K562 (cell line): ENCODE measurements around the gene DNASE1L3. TPM values are rescaled to one million over a fixed set of nuclear protein-coding genes. Genes with fewer than 3 reads are reported as not detected.

Experiments
- ATAC-seq: fragments of 200-7000 bp; cut with Tn5 transposase; 3 replicates; pipeline ENCODE4 v1.9.1; 2020; ENCODE audit warnings: moderate library complexity
- BruUV-seq: library from RNA; stranded (reverse); fragments of 400-500 nt; replicated peaks from 2 replicates; lab custom pipeline; 2021; lab: Mats Ljungman, UMichigan
- CTCF ChIA-PET: fragments of 300-600 bp; formaldehyde crosslinking; extraction: SDS; loops from one replicate; lab custom pipeline; 2021; ENCODE audit warnings: low intra/inter-chr PET ratio; lab: Yijun Ruan, JAX
- POLR2A ChIA-PET: fragments of 300-600, 350-650 bp; sonication (Branson Sonifier 250); formaldehyde crosslinking; extraction: SDS; loops from one replicate; lab custom pipeline; 2021; ENCODE audit warnings: antibody characterized with exemption, inconsistent platforms; lab: Yijun Ruan, JAX
- DNase-seq, 4 experiments: peaks; one replicate each; pipeline versions ENCODE4 v3.0.0 to v3.0.0-alpha.2; 2011 to 2018; ENCODE audit warnings: low spot score in 3 of 4, mixed read lengths in 3 of 4; ENCODE audit errors: extremely low read depth in 1 of 4
- FAIRE-seq: peaks from 2 replicates; lab custom pipeline; 2011; peaks lifted over from hg19 to GRCh38; lab: Jason Lieb, UNC
- H2AFZ ChIP-seq: 2 replicates; pipeline ENCODE4 v1.6.0; 2011; ENCODE audit warnings: low read depth, low read length, control low read depth, inconsistent platforms
- H3K27ac ChIP-seq: fragments of 200-600 bp; 3 replicates; pipeline ENCODE4 v1.8.0; 2011; ENCODE audit warnings: low read depth, mild to moderate bottlenecking, control low read depth, inconsistent platforms, low read length, moderate library complexity, mixed read lengths; ENCODE audit errors: extremely low read depth
- H3K27me3 ChIP-seq, 2 experiments: fragments of 300-600 bp in 1 of 2; 2 replicates in 1 of 2; 3 replicates in 1 of 2; pipeline versions ENCODE4 v1.6.0 to v1.8.0; 2011; ENCODE audit warnings: inconsistent platforms in 2 of 2, low read length in 2 of 2, mild to moderate bottlenecking in 1 of 2, mixed read lengths in 1 of 2, moderate library complexity in 1 of 2; ENCODE audit not compliant: control insufficient read depth in 2 of 2, insufficient read depth in 2 of 2
- H3K36me3 ChIP-seq: fragments of 300-600 bp; 3 replicates; pipeline ENCODE4 v1.8.0; 2011; ENCODE audit warnings: mild to moderate bottlenecking, low read length, inconsistent platforms; ENCODE audit not compliant: control insufficient read depth, insufficient read depth
- H3K4me1 ChIP-seq, 2 experiments: fragments of 200-600 bp in 1 of 2; replicated peaks in 1 of 2; 2 replicates in 1 of 2; 3 replicates in 1 of 2; pipeline versions ENCODE4 v1.5.1 to v1.8.0; 2011; ENCODE audit warnings: inconsistent platforms in 2 of 2, low read length in 2 of 2, mild to moderate bottlenecking in 1 of 2, mixed read lengths in 1 of 2, moderate library complexity in 1 of 2; ENCODE audit not compliant: control insufficient read depth in 2 of 2, insufficient read depth in 2 of 2
- H3K4me2 ChIP-seq: 2 replicates; pipeline ENCODE4 v1.6.1; 2011; ENCODE audit warnings: low read length, control low read depth, inconsistent platforms, mixed read lengths; ENCODE audit not compliant: insufficient read depth
- H3K4me3 ChIP-seq: fragments of 200-600 bp; sonication (generic), shearing (Covaris generic); 2 replicates; pipeline ENCODE4 v1.5.1; 2016; ENCODE audit warnings: control low read depth, inconsistent platforms
- H3K79me2 ChIP-seq: fragments of 200-600 bp; 3 replicates; pipeline ENCODE4 v1.8.0; 2011; ENCODE audit warnings: low read length, inconsistent platforms; ENCODE audit not compliant: control insufficient read depth, insufficient read depth
- H3K9ac ChIP-seq, 2 experiments: 2 replicates each; pipeline versions ENCODE4 v1.6.0 to v1.6.1; 2011; ENCODE audit warnings: low read depth in 2 of 2, low read length in 2 of 2, control low read depth in 1 of 2, inconsistent platforms in 1 of 2, mild to moderate bottlenecking in 1 of 2, mixed read lengths in 1 of 2; ENCODE audit not compliant: insufficient read depth in 1 of 2
- H3K9me1 ChIP-seq: one replicate; pipeline ENCODE4 v1.6.0; 2011; ENCODE audit warnings: inconsistent platforms, mild to moderate bottlenecking, low read length, moderate library complexity; ENCODE audit not compliant: control insufficient read depth, insufficient read depth
- H3K9me3 ChIP-seq: replicated peaks from 2 replicates; pipeline ENCODE4 v1.5.1; 2011; ENCODE audit warnings: low read depth, low read length, inconsistent platforms; ENCODE audit not compliant: control insufficient read depth, insufficient read depth
- H4K20me1 ChIP-seq: replicated peaks from 2 replicates; pipeline ENCODE4 v1.6.1; 2011; ENCODE audit warnings: low read length, inconsistent platforms, mixed read lengths; ENCODE audit not compliant: control insufficient read depth, insufficient read depth
- CBX8 ChIP-seq: fragments of 200-600 bp; sonication (generic); IDR thresholded peaks from 2 replicates; pipeline ENCODE4 v1.6.1; 2012; ENCODE audit warnings: borderline replicate concordance, mixed run types, low read depth, mild to moderate bottlenecking, moderate library complexity, mixed read lengths, low read length, control low read depth, inconsistent platforms; ENCODE audit not compliant: poor library complexity, severe bottlenecking; ENCODE audit errors: extremely low read depth
- DPF2 ChIP-seq: fragments of 450-650 bp; IDR thresholded peaks from 2 replicates; pipeline ENCODE4 v1.6.1; 2016
- GATAD2B ChIP-seq: fragments of 450-650 bp; IDR thresholded peaks from 2 replicates; pipeline ENCODE4 v1.6.1; 2017; ENCODE audit warnings: mild to moderate bottlenecking, borderline replicate concordance
- GTF2F1 ChIP-seq: IDR thresholded peaks from 2 replicates; pipeline ENCODE4 v1.6.1; 2011; ENCODE audit warnings: low read depth, low read length, improper control_type of control experiment
- KLF1 ChIP-seq: fragments of 450-650 bp; IDR thresholded peaks from 2 replicates; pipeline ENCODE4 v1.6.1; 2016; ENCODE audit warnings: missing genetic modification characterization, missing compliant biosample characterization
- MBD2 ChIP-seq: sonication (generic); IDR thresholded peaks from 2 replicates; pipeline ENCODE4 v1.6.1; 2016; ENCODE audit warnings: low read depth, borderline replicate concordance
- MTF1 ChIP-seq: fragments of 250-450 bp; sonication (Bioruptor Pico); IDR thresholded peaks from 2 replicates; pipeline ENCODE4 v1.9.0; 2021; ENCODE audit warnings: moderate library complexity, mild to moderate bottlenecking, inconsistent platforms, borderline replicate concordance
- SRSF7 ChIP-seq: fragments of 200-400 bp; formaldehyde crosslinking; optimal IDR thresholded peaks from 2 replicates; pipeline ENCODE3; 2017; ENCODE audit warnings: mild to moderate bottlenecking, low read depth, low read length
- ZBTB17 ChIP-seq: fragments of 450-650 bp; formaldehyde crosslinking; IDR thresholded peaks from 2 replicates; pipeline ENCODE4 v1.4.0; 2020; ENCODE audit warnings: mild to moderate bottlenecking
- ZBTB8A ChIP-seq: fragments of 450-650 bp; IDR thresholded peaks from 2 replicates; pipeline ENCODE4 v1.6.1; 2018; ENCODE audit warnings: mild to moderate bottlenecking, moderate library complexity; ENCODE audit not compliant: partially characterized antibody
- ZFP36 ChIP-seq: fragments of 150-350 bp; IDR thresholded peaks from 2 replicates; pipeline ENCODE4 v1.6.1; 2018; ENCODE audit warnings: low read length, low read depth; ENCODE audit not compliant: partially characterized antibody
- ZNF778 ChIP-seq: fragments of 450-650 bp; formaldehyde crosslinking; IDR thresholded peaks from 2 replicates; pipeline ENCODE4 v1.4.0; 2020; ENCODE audit warnings: mild to moderate bottlenecking, moderate library complexity
- in situ Hi-C: fragments of 300-500 bp; cut with MboI; formaldehyde crosslinking; loops from 4 replicates; pipeline ENCODE4 v1.15.0; 2018; ENCODE audit warnings: inconsistent platforms, mixed read lengths
- intact Hi-C: fragments of 100-400 bp; cut with micrococcal nuclease; formaldehyde crosslinking; loops from 2 replicates; pipeline ENCODE4 v1.14.2; 2022
- polyA plus RNA-seq, 8 experiments: library from polyadenylated mRNA; depleted of rRNA in 4 of 8; stranded (reverse) in 5 of 8; unstranded in 3 of 8; fragments of >200 nt; fragmentation: Nextera tagmentation in 2 of 8; fragmentation: Illumina TruSeq in 1 of 8; extraction: Ambion mirVana in 2 of 8; extraction: Trizol in 1 of 8; gene quantifications; 2 replicates each; pipeline versions ENCODE4 v1.2.1 to v1.2.3, GENCODE V29; 2011 to 2014; ENCODE audit warnings: inconsistent platforms in 1 of 8, missing spikeins in 1 of 8
- total RNA-seq, 7 experiments: library from RNA; depleted of rRNA in 6 of 7; stranded (reverse); fragments of >200 nt in 6 of 7; fragmentation: Illumina TruSeq in 2 of 7; extraction: Trizol in 2 of 7; gene quantifications; 2 replicates each; pipeline versions ENCODE4 v1.2.1 to v1.2.3, GENCODE V29; 2011 to 2021; ENCODE audit warnings: low replicate concordance in 1 of 7
- TF ChIP-seq, protein P1 (sequence below): sonication (generic); formaldehyde crosslinking; IDR thresholded peaks from 2 replicates; pipeline ENCODE4 v1.9.0; 2022; ENCODE audit warnings: mild to moderate bottlenecking, missing genetic modification reagents
- TF ChIP-seq, protein P2 (sequence below): sonication (generic); formaldehyde crosslinking; IDR thresholded peaks from 2 replicates; pipeline ENCODE4 v1.8.0; 2023; ENCODE audit warnings: mild to moderate bottlenecking, missing genetic modification reagents
- TF ChIP-seq, protein P3 (sequence below): fragments of 450-650 bp; IDR thresholded peaks from 2 replicates; pipeline ENCODE4 v1.6.1; 2017; ENCODE audit warnings: mild to moderate bottlenecking, moderate library complexity

The DNASE1L3 gene
- total and polyA plus RNA-seq, 9 of the 15 experiments (the other 6 are each of a cell fraction or from before 2014, with no cell fraction given): 0.06 TPM; not detected in 8

DNA sequence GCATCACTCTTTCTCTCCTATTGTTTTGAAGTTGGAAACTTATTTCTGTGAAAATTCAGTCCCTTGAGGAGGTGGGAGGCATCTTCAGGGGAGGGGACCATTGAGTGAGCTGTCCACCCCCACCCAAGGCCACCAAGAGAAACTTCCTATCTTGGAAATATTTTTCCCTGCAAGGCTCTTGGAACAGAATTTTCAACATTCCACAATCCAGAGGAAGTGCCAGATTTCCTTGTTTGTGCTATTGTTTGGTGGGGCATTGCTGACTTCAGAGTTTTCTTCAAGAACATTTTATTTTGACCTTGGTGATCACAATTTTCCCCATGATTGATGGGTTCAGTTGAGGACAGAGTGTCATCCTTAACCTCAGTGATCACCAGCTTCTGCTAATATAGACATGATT, 12.0 kb downstream of the DNASE1L3 start:
- Histone ChIP-seq H4K20me1 (no peaks in the 10 kb centered on the region), H3K9ac (no peak overlapping the region), H3K79me2 (no peaks in the 10 kb centered on the region), H3K4me1 (no peaks in the 10 kb centered on the region; a peak in 1 of 5 replicates), H3K4me3 (no peak overlapping the region), H3K4me2 (no peak overlapping the region), H3K9me3 (no peaks in the 10 kb centered on the region), H3K9me1 (no peaks in the 10 kb centered on the region), H3K27me3 (peaks cover 0 to 18% of the 10 kb centered on the region in 2 experiments; a peak in 4 of 5 replicates), H3K36me3 (no peaks in the 10 kb centered on the region), H2AFZ (no peak overlapping the region), H3K27ac (no peak overlapping the region)
- no peak for DNase-seq
- in situ Hi-C loops (no loop called here), intact Hi-C loops (no loop called here)
- BruUV-seq: no TSS peak
- CTCF ChIA-PET: no interaction called here
- POLR2A ChIA-PET: no interaction called here
- ATAC-seq: no peak
- no peak for FAIRE-seq
- TF ChIP-seq ZBTB17 (no peak), MTF1 (no peak), GTF2F1 (no peak), GATAD2B (no peak), MBD2 (no peak), ZFP36 (no peak), CBX8 (no peak), ZBTB8A (no peak), SRSF7 (no peak), ZNF778 (CRISPR knock-in tag) (no peak), KLF1 (tag) (no peak), DPF2 (no peak)
- TF ChIP-seq, protein P1, sequence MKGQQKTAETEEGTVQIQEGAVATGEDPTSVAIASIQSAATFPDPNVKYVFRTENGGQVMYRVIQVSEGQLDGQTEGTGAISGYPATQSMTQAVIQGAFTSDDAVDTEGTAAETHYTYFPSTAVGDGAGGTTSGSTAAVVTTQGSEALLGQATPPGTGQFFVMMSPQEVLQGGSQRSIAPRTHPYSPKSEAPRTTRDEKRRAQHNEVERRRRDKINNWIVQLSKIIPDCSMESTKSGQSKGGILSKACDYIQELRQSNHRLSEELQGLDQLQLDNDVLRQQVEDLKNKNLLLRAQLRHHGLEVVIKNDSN: no peak
- TF ChIP-seq, protein P2, sequence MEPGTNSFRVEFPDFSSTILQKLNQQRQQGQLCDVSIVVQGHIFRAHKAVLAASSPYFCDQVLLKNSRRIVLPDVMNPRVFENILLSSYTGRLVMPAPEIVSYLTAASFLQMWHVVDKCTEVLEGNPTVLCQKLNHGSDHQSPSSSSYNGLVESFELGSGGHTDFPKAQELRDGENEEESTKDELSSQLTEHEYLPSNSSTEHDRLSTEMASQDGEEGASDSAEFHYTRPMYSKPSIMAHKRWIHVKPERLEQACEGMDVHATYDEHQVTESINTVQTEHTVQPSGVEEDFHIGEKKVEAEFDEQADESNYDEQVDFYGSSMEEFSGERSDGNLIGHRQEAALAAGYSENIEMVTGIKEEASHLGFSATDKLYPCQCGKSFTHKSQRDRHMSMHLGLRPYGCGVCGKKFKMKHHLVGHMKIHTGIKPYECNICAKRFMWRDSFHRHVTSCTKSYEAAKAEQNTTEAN (CRISPR knock-in tag): no peak
- TF ChIP-seq, protein P3, sequence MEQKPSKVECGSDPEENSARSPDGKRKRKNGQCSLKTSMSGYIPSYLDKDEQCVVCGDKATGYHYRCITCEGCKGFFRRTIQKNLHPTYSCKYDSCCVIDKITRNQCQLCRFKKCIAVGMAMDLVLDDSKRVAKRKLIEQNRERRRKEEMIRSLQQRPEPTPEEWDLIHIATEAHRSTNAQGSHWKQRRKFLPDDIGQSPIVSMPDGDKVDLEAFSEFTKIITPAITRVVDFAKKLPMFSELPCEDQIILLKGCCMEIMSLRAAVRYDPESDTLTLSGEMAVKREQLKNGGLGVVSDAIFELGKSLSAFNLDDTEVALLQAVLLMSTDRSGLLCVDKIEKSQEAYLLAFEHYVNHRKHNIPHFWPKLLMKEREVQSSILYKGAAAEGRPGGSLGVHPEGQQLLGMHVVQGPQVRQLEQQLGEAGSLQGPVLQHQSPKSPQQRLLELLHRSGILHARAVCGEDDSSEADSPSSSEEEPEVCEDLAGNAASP: no peak
